22Rv1 (cell line): ENCODE data around the gene RPL36AL.

Source experiments
- H3K27ac ChIP-seq: fragments of 450-650 bp; 2 replicates; pipeline ENCODE4 v1.5.1; 2017
- CTCF ChIP-seq: fragments of 450-650 bp; IDR thresholded peaks from 2 replicates; pipeline ENCODE4 v1.5.1; 2017; ENCODE audit warnings: mild to moderate bottlenecking
- ZFX ChIP-seq: fragments of 450-650 bp; IDR thresholded peaks from 2 replicates; pipeline ENCODE4 v1.6.1; 2017; ENCODE audit warnings: antibody characterized with exemption, borderline replicate concordance

Gene RPL36AL

GRCh38 chr14:49623387-49623786, 3.0 kb upstream of the RPL36AL start:
- peak overlapping the region; percentile 40 for H3K27ac ChIP-seq
- TF ChIP-seq CTCF (no peak), ZFX (no peak)

GRCh38 chr14:49622022-49622607, 1.7 kb upstream of the RPL36AL start:
- no peak overlapping the region for H3K27ac ChIP-seq
- no peak for TF ChIP-seq ZFX
- TF ChIP-seq CTCF = no peak

GRCh38 chr14:49621114-49621881, 872 bp upstream of the RPL36AL start:
- TF ChIP-seq ZFX = no peak
- TF ChIP-seq CTCF = peak; percentile 27; the same call in 1 of the 2 replicates
- peak overlapping the region; percentile 96 for H3K27ac ChIP-seq

- TF ChIP-seq CTCF = no peak
- TF ChIP-seq ZFX = no peak
- H3K27ac ChIP-seq = peak overlapping the region; percentile 96
Observed at GRCh38 chr14:49619730-49620129, 696 bp downstream of the RPL36AL start.

GRCh38 chr14:49619273-49619672, 1.2 kb downstream of the RPL36AL start:
- H3K27ac ChIP-seq = peak overlapping the region; percentile 96

GRCh38 chr14:49617852-49618519, 2.4 kb downstream of the RPL36AL start:
- peak overlapping the region; percentile 35 for H3K27ac ChIP-seq

GRCh38 chr14:49615776-49616175, 4.7 kb downstream of the RPL36AL start:
- no peak overlapping the region; the same call in 1 of the 2 replicates for H3K27ac ChIP-seq
- TF ChIP-seq ZFX (no peak), CTCF (no peak)

More at GRCh38 chr14:49617852-49618519, 2.4 kb downstream of the RPL36AL start:
- no peak for TF ChIP-seq ZFX
- TF ChIP-seq CTCF = no peak
